Testis (tissue), 3 donors: ENCODE results near the gene DHX30. TPM values are rescaled to one million over a fixed set of nuclear protein-coding genes. Genes with fewer than 3 reads are reported as not detected.
"Not testable (repeated sequence)": the region's sequence is repeated elsewhere in the genome, so short reads cannot be mapped to it uniquely, and the experiment has no call there.

Experiments used
- DNase-seq: peaks from one replicate; pipeline ENCODE4 v3.0.0-alpha.2; 2019
- H3K27ac ChIP-seq, 2 donors: fragments of 200-600 bp; sonication (generic); one replicate each; pipeline ENCODE4 v1.5.1; 2019
- H3K27me3 ChIP-seq: fragments of 200-600 bp; sonication (generic); one replicate; pipeline ENCODE4 v1.5.1; 2019
- H3K36me3 ChIP-seq: fragments of 200-600 bp; sonication (generic); one replicate; pipeline ENCODE4 v1.5.1; 2017; ENCODE audit warnings: low read depth; ENCODE audit errors: missing control alignments
- H3K4me1 ChIP-seq: fragments of 200-600 bp; sonication (generic); one replicate; pipeline ENCODE4 v1.5.1; 2019
- H3K4me3 ChIP-seq, 2 donors: fragments of 200-600 bp; sonication (generic); one replicate each; pipeline ENCODE4 v1.5.1; 2017 to 2019
- H3K9me3 ChIP-seq: fragments of 200-600 bp; sonication (generic); one replicate; pipeline ENCODE4 v1.5.1; 2017
- POLR2A ChIP-seq: fragments of 450-650 bp; IDR thresholded peaks from one replicate; pipeline ENCODE4 v1.6.1; 2017; ENCODE audit warnings: antibody characterized with exemption, mild to moderate bottlenecking, moderate library complexity
- WGBS, 2 donors: methylation state at CpG; one replicate each; pipeline ENCODE4 v1.1.5; 2018; 5-methylcytosine and 5-hydroxymethylcytosine counted together
- intact Hi-C: fragments of 100-400 bp; cut with DNase I; formaldehyde crosslinking; loops from one replicate; pipeline ENCODE4 v1.15.1; 2023; ENCODE audit warnings: low total_unique reads
- polyA plus RNA-seq: library from polyadenylated mRNA; stranded (reverse); fragments of 350-450 nt; fragmentation: Illumina TruSeq; extraction: RNeasy Lipid Tissue Mini Kit (QIAGEN cat#74804); gene quantifications from one replicate; pipeline ENCODE4 v1.2.3, GENCODE V29; 2014; ENCODE audit warnings: low read depth, low replicate concordance; ENCODE audit not compliant: insufficient read depth
- total RNA-seq, 2 donors: library from RNA; depleted of rRNA; stranded (reverse); fragments of >200 nt; gene quantifications; one replicate each; pipeline ENCODE4 v1.2.3, GENCODE V29; 2016
- TF ChIP-seq, protein P1 (sequence below), 3 experiments: fragments of 450-650 bp in 2 of 3; fragments of 200-600 bp in 1 of 3; sonication (generic) in 1 of 3; IDR thresholded peaks; one replicate each; pipeline ENCODE4 v1.5.1; 2016 to 2019; ENCODE audit warnings: antibody characterized with exemption in 3 of 3, mild to moderate bottlenecking in 2 of 3, moderate library complexity in 1 of 3

Gene DHX30
- total and polyA plus RNA-seq, 3 donors from 2014 or later: 178 to 216 (median 187) TPM

DNA sequence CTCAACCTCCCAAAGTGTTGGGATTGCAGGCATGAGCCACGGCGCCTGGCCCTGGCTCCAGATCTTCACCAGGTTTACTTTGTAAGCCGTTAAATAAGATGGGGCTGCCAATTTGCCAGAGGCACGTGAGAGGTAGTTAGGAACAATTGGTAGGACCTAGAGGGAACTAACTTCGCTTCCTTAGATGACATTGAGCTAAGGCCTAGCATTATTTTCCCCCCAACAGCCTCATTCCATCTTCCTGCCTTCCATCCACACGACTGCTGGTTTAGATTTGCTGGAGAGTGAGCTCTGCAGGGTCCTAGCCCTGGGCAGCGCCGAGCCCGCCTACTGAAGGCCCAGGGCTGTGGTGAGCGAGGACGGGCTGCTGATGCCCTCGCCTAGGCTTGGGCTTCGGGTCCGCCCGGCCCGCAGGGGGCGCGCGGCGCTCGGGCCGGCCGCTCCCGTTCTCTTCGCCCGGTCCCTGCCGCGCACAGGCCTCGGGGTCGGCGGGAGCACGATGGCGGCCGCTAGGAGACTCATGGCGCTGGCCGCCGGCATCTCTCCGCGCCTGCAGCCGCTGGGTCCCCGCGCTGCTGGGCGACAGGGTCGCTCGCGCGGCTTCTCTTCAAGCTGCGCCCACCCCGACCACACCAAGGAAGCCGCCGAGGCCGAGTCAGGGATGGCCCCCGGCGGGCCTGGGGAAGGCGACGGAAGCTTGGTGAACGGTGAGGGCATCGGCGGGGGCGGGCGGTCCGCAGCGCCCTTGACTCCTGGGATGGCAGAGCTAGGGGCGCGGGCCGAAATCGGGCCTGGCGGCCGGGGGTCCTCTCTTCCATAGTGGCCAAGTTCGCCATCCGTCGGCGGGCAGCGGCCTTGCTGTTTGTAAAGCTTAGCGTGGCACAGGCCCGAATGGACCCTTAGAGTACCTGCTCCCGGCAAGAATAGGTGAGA lies 21.9 kb downstream of the DHX30 start:
- H3K4me1 ChIP-seq: peaks cover 11% of the 10 kb centered on the region
- intact Hi-C loops: loop anchor here (10.0 kb wide), 2 partner anchors 170 to 330 kb away; no protein-coding TSS in a partner anchor
- peak; percentile 84 for DNase-seq
- H3K27ac ChIP-seq: peak overlapping the region; percentile 76 to 87
- WGBS, 2 donors: 3 to 18% methylated on average over 8 to 57 of the region's 77 CpGs
- TF ChIP-seq, protein P1, sequence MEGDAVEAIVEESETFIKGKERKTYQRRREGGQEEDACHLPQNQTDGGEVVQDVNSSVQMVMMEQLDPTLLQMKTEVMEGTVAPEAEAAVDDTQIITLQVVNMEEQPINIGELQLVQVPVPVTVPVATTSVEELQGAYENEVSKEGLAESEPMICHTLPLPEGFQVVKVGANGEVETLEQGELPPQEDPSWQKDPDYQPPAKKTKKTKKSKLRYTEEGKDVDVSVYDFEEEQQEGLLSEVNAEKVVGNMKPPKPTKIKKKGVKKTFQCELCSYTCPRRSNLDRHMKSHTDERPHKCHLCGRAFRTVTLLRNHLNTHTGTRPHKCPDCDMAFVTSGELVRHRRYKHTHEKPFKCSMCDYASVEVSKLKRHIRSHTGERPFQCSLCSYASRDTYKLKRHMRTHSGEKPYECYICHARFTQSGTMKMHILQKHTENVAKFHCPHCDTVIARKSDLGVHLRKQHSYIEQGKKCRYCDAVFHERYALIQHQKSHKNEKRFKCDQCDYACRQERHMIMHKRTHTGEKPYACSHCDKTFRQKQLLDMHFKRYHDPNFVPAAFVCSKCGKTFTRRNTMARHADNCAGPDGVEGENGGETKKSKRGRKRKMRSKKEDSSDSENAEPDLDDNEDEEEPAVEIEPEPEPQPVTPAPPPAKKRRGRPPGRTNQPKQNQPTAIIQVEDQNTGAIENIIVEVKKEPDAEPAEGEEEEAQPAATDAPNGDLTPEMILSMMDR (IDR thresholded peaks at IDR 0.05): peak; percentile 76 to 87 (median 82)
- no peak for TF ChIP-seq POLR2A
- peak overlapping the region; percentile 94 to 97 for H3K4me3 ChIP-seq
- H3K9me3 ChIP-seq: no peaks in the 10 kb centered on the region
- no peaks in the 10 kb centered on the region for H3K27me3 ChIP-seq
- H3K36me3 ChIP-seq: no peaks in the 10 kb centered on the region

DNA sequence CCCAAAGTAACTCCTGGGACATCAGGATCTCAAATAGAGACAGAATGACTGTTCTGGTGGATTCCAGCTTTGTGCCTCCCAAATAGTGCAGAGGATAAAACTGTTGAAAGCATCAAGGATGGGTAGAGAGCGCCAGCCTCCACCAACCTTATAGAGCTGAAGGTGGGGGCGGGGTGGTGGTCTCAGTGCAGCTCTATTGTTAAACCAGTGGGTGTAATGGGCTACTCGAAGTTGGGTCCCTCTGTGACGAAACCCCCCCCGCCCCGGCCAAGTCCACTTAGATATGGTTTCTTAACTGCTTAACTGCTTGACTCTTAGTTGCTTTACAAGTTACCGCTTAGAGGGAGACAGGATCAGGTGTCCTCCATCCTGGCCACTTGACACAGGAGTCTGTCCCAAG lies 22.7 kb downstream of the DHX30 start:
- Histone ChIP-seq H3K36me3 (no peaks in the 10 kb centered on the region), H3K9me3 (no peaks in the 10 kb centered on the region), H3K4me3 (peak overlapping the region; percentile 94 to 97), H3K27ac (peak overlapping the region; percentile 76 to 87), H3K4me1 (peaks cover 11% of the 10 kb centered on the region), H3K27me3 (no peaks in the 10 kb centered on the region)
- no peak for DNase-seq
- 12 to 22% methylated on average over 7 of the region's 7 CpGs for WGBS, 2 donors
- intact Hi-C loops: loop anchor here (10.0 kb wide), 2 partner anchors 169 to 329 kb away; no protein-coding TSS in a partner anchor
- TF ChIP-seq, protein P1 (IDR thresholded peaks at IDR 0.05): no peak
- TF ChIP-seq POLR2A: no peak

DNA sequence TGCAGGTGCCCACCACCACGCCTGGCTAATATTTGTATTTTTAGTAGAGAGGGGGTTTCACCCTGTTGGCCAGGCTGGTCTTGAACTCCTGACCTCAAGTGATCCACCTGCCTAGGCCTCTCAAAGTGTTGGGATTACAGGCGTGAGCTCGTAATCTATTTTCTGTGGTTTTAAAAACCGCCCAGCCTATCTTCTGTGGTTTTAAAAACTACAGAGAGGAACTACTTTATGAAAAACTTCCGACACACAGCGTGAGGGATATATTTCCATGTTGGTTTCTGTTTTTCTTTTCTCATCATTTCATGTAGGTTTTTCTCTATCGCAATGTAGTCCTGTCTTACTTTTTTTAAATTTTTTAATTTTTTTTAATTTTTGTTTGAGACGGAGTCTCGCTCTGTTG lies 26.5 kb downstream of the DHX30 start:
- not testable (repeated sequence) for H3K9me3 ChIP-seq, H3K4me3 ChIP-seq, H3K4me1 ChIP-seq, H3K36me3 ChIP-seq, H3K27ac ChIP-seq, H3K27me3 ChIP-seq, DNase-seq
- WGBS, 2 donors: 90 to 98% methylated on average over 8 to 9 of the region's 9 CpGs
- intact Hi-C loops: loop anchor here (10.0 kb wide), 2 partner anchors 165 to 325 kb away; no protein-coding TSS in a partner anchor

DNA sequence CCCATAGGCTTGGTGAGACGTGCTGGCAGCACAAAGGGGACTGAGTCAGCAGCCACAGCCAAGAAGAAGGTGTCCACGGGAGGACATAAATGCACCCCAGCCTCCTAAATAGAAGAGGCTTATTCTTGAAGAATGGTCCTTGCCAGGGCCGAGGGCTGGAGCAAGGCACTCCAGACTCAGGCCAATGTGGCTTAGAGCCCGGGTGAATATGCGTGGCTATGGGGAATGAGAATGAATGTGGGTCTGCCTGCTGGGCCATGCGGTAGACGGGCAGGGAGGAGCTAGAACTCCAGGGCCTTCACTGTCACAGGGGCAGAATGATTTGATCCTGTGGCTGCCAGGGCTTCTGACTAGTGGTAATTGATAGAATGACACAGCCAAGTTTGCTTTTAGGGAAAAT lies 34.0 kb downstream of the DHX30 start:
- Histone ChIP-seq H3K4me3 (no peak overlapping the region), H3K9me3 (no peaks in the 10 kb centered on the region), H3K36me3 (no peaks in the 10 kb centered on the region), H3K27me3 (no peaks in the 10 kb centered on the region), H3K4me1 (no peaks in the 10 kb centered on the region), H3K27ac (no peak overlapping the region)
- DNase-seq: no peak
- TF ChIP-seq, protein P1 (IDR thresholded peaks at IDR 0.05): no peak
- no peak for TF ChIP-seq POLR2A
- intact Hi-C loops: no loop called here
- 79% methylated on average over 6 to 7 of the region's 7 CpGs for WGBS, 2 donors

DNA sequence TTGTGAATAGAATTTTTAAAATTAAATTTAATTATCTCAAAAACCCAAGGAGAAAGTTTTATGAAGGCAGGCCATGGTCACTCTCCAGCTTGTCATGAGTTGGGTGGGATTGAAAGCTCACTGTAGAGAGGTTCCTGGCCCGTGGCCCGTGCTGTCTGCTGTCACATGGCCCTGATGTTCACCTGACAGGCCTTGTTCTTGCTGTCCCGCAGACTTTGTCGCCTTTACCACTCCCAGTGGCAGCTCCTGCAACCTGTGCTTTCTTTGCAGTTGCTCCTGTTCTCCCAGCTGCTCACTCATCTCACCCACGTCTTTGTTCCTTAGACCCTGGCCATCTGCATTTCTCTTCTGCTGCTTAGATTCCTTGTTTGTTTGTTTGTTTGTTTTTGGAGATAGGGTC lies 35.6 kb downstream of the DHX30 start:
- Histone ChIP-seq H3K9me3 (no peaks in the 10 kb centered on the region), H3K27ac (no peak overlapping the region), H3K4me1 (no peaks in the 10 kb centered on the region), H3K36me3 (no peaks in the 10 kb centered on the region), H3K27me3 (no peaks in the 10 kb centered on the region), H3K4me3 (no peak overlapping the region)
- intact Hi-C loops: no loop called here
- 91 to 94% methylated on average over 5 of the region's 5 CpGs for WGBS, 2 donors
- TF ChIP-seq, protein P1 (IDR thresholded peaks at IDR 0.05): no peak
- no peak for TF ChIP-seq POLR2A
- DNase-seq: no peak
